Liver (tissue), 9 donors: ENCODE data around the gene WHAMM. TPM values are rescaled to one million over a fixed set of nuclear protein-coding genes. Genes with fewer than 3 reads are reported as not detected.

Experiments used
- DNase-seq: peaks from one replicate; pipeline ENCODE4 v3.0.0-alpha.2; 2017; ENCODE audit warnings: low spot score
- H3K27ac ChIP-seq, 2 donors: one replicate each; pipeline ENCODE4 v1.7.0; 2013; ENCODE audit warnings: inconsistent platforms in 2 of 2, low read length in 2 of 2, control low read depth in 1 of 2, low read depth in 1 of 2, mild to moderate bottlenecking in 1 of 2
- H3K27me3 ChIP-seq, 4 donors: one replicate each; pipeline versions ENCODE4 v1.6.1 to v1.7.0; 2013; ENCODE audit warnings: low read length in 3 of 4, inconsistent platforms in 1 of 4, mild to moderate bottlenecking in 1 of 4, moderate library complexity in 1 of 4; ENCODE audit not compliant: control insufficient read depth in 4 of 4, insufficient read depth in 4 of 4
- H3K36me3 ChIP-seq, 4 donors: one replicate each; pipeline versions ENCODE4 v1.6.1 to v1.7.0; 2013; ENCODE audit warnings: low read length in 3 of 4, mild to moderate bottlenecking in 3 of 4, low read depth in 1 of 4, moderate library complexity in 1 of 4; ENCODE audit not compliant: control insufficient read depth in 4 of 4, insufficient read depth in 3 of 4
- H3K4me1 ChIP-seq, 4 donors: one replicate each; pipeline versions ENCODE4 v1.6.1 to v1.7.0; 2013; ENCODE audit warnings: low read length in 3 of 4, mild to moderate bottlenecking in 3 of 4, moderate library complexity in 1 of 4; ENCODE audit not compliant: control insufficient read depth in 4 of 4, insufficient read depth in 4 of 4
- H3K4me3 ChIP-seq, 3 donors: one replicate each; pipeline versions ENCODE4 v1.6.1 to v1.7.0; 2013; ENCODE audit warnings: low read length in 3 of 3, control low read depth in 1 of 3, low read depth in 1 of 3, mild to moderate bottlenecking in 1 of 3
- H3K9ac ChIP-seq, 2 donors: one replicate each; pipeline ENCODE4 v1.7.0; 2013; ENCODE audit warnings: low read length in 2 of 2, mild to moderate bottlenecking in 2 of 2, moderate library complexity in 2 of 2, control low read depth in 1 of 2, low read depth in 1 of 2
- H3K9me3 ChIP-seq, 4 donors: one replicate each; pipeline versions ENCODE4 v1.6.1 to v1.7.0; 2013; ENCODE audit warnings: low read length in 3 of 4; ENCODE audit not compliant: control insufficient read depth in 4 of 4
- EGR1 ChIP-seq, 2 donors: IDR thresholded peaks; 2 replicates each; pipeline ENCODE4 v1.6.1; 2016 to 2018; ENCODE audit warnings: antibody characterized with exemption in 2 of 2, low read depth in 2 of 2
- FOXA1 ChIP-seq: IDR thresholded peaks from 2 replicates; pipeline ENCODE4 v1.6.1; 2016; ENCODE audit warnings: antibody characterized with exemption
- FOXA2 ChIP-seq: IDR thresholded peaks from 2 replicates; pipeline ENCODE4 v1.6.1; 2016; ENCODE audit warnings: antibody characterized with exemption
- GABPA ChIP-seq, 2 donors: IDR thresholded peaks in 1 of 2; conservative IDR thresholded peaks in 1 of 2; 2 replicates each; pipeline ENCODE4 v1.6.1; 2016; ENCODE audit warnings: antibody characterized with exemption in 2 of 2, mild to moderate bottlenecking in 1 of 2, moderate library complexity in 1 of 2
- HNF4A ChIP-seq, 2 donors: conservative IDR thresholded peaks; 2 replicates each; pipeline ENCODE4 v1.6.1; 2016; ENCODE audit warnings: antibody characterized with exemption in 2 of 2, mild to moderate bottlenecking in 2 of 2
- HNF4G ChIP-seq: IDR thresholded peaks from 2 replicates; pipeline ENCODE4 v1.6.1; 2016; ENCODE audit warnings: antibody characterized with exemption
- NR2F2 ChIP-seq: IDR thresholded peaks from 2 replicates; pipeline ENCODE4 v1.6.1; 2016; ENCODE audit warnings: antibody characterized with exemption
- RAD21 ChIP-seq, 2 donors: IDR thresholded peaks; 2 replicates each; pipeline ENCODE4 v1.6.1; 2016; ENCODE audit warnings: antibody characterized with exemption in 2 of 2, mild to moderate bottlenecking in 2 of 2
- RXRA ChIP-seq, 2 donors: IDR thresholded peaks; 2 replicates each; pipeline ENCODE4 v1.6.1; 2017 to 2018; ENCODE audit warnings: antibody characterized with exemption in 2 of 2, mild to moderate bottlenecking in 1 of 2
- TAF1 ChIP-seq: conservative IDR thresholded peaks from 2 replicates; pipeline ENCODE4 v1.6.1; 2016; ENCODE audit warnings: antibody characterized with exemption, mild to moderate bottlenecking
- YY1 ChIP-seq: IDR thresholded peaks from 2 replicates; pipeline ENCODE4 v1.6.1; 2016; ENCODE audit warnings: antibody characterized with exemption, mild to moderate bottlenecking
- WGBS: extraction: QIAGEN DNeasy Blood & Tissue Kit; methylation state at CpG from one replicate; pipeline ENCODE4 v1.1.7; 2013; 5-methylcytosine and 5-hydroxymethylcytosine counted together
- polyA plus RNA-seq, 2 donors: library from polyadenylated mRNA; stranded (reverse) in 1 of 2; unstranded in 1 of 2; fragments of 200-250 nt in 1 of 2; fragments of >200 nt in 1 of 2; fragmentation: Nextera tagmentation in 1 of 2; extraction: Ambion mirVana in 1 of 2; gene quantifications; one replicate each; pipeline versions ENCODE4 v1.2.1 to v1.2.3, GENCODE V29; 2013 to 2015
- total RNA-seq, 2 donors: library from RNA; depleted of rRNA; stranded (reverse); fragments of >200 nt; gene quantifications; one replicate each; pipeline ENCODE4 v1.2.3, GENCODE V29; 2014
- TF ChIP-seq, protein P1 (sequence below): IDR thresholded peaks from 2 replicates; pipeline ENCODE4 v1.6.1; 2016; ENCODE audit warnings: antibody characterized with exemption, mild to moderate bottlenecking
- TF ChIP-seq, protein P2 (sequence below): IDR thresholded peaks from 2 replicates; pipeline ENCODE4 v1.6.1; 2016; ENCODE audit warnings: antibody characterized with exemption
- TF ChIP-seq, protein P3 (sequence below): IDR thresholded peaks from 2 replicates; pipeline ENCODE4 v1.6.1; 2016; ENCODE audit warnings: antibody characterized with exemption
- TF ChIP-seq, protein P4 (sequence below): IDR thresholded peaks from 2 replicates; pipeline ENCODE4 v1.6.1; 2016; ENCODE audit warnings: antibody characterized with exemption
- donor health status: healthy.
- donor health status: healthy.
- donor health status: healthy.
- donor health status: healthy.
- donor health status: healthy.

Gene WHAMM
- total and polyA plus RNA-seq, 4 donors, result 2.5 to 4.0 (median 3.2) TPM

DNA sequence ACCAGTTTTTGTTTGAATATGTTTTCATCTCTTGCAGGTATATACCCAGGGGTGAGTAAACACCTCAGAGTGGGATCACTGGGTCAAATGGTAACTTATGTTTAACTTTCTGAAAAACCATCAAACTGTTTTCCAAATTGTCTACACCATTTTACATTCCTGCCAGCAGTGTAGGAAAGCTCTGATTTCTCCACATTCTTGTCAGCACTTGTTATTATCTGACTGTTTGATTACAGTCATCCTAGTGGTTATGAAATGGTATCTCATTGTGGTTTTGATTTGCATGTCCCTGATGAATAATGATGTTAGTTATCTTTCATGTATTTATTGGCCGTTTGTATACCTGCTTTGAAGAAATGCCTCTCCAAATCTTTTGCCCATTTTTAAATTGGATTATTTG is 17.4 kb upstream of the WHAMM start:
- no peaks in the 10 kb centered on the region for H3K9me3 ChIP-seq
- no peaks in the 10 kb centered on the region for H3K4me1 ChIP-seq
- no peaks in the 10 kb centered on the region for H3K36me3 ChIP-seq
- DNase-seq, result no peak
- no peak overlapping the region for H3K9ac ChIP-seq
- H3K4me3 ChIP-seq, result no peak overlapping the region
- 71% methylated on average over 1 of the region's 1 CpG for WGBS
- H3K27me3 ChIP-seq, result no peaks in the 10 kb centered on the region
- H3K27ac ChIP-seq, result no peak overlapping the region
- no peak for TF ChIP-seq YY1
- TF ChIP-seq, protein P1, sequence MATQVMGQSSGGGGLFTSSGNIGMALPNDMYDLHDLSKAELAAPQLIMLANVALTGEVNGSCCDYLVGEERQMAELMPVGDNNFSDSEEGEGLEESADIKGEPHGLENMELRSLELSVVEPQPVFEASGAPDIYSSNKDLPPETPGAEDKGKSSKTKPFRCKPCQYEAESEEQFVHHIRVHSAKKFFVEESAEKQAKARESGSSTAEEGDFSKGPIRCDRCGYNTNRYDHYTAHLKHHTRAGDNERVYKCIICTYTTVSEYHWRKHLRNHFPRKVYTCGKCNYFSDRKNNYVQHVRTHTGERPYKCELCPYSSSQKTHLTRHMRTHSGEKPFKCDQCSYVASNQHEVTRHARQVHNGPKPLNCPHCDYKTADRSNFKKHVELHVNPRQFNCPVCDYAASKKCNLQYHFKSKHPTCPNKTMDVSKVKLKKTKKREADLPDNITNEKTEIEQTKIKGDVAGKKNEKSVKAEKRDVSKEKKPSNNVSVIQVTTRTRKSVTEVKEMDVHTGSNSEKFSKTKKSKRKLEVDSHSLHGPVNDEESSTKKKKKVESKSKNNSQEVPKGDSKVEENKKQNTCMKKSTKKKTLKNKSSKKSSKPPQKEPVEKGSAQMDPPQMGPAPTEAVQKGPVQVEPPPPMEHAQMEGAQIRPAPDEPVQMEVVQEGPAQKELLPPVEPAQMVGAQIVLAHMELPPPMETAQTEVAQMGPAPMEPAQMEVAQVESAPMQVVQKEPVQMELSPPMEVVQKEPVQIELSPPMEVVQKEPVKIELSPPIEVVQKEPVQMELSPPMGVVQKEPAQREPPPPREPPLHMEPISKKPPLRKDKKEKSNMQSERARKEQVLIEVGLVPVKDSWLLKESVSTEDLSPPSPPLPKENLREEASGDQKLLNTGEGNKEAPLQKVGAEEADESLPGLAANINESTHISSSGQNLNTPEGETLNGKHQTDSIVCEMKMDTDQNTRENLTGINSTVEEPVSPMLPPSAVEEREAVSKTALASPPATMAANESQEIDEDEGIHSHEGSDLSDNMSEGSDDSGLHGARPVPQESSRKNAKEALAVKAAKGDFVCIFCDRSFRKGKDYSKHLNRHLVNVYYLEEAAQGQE, result no peak
- no peak for TF ChIP-seq FOXA1
- TF ChIP-seq, protein P2, sequence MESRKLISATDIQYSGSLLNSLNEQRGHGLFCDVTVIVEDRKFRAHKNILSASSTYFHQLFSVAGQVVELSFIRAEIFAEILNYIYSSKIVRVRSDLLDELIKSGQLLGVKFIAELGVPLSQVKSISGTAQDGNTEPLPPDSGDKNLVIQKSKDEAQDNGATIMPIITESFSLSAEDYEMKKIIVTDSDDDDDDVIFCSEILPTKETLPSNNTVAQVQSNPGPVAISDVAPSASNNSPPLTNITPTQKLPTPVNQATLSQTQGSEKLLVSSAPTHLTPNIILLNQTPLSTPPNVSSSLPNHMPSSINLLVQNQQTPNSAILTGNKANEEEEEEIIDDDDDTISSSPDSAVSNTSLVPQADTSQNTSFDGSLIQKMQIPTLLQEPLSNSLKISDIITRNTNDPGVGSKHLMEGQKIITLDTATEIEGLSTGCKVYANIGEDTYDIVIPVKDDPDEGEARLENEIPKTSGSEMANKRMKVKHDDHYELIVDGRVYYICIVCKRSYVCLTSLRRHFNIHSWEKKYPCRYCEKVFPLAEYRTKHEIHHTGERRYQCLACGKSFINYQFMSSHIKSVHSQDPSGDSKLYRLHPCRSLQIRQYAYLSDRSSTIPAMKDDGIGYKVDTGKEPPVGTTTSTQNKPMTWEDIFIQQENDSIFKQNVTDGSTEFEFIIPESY, result no peak
- TF ChIP-seq TAF1, result no peak
- no peak for TF ChIP-seq HNF4G
- TF ChIP-seq NR2F2, result no peak
- TF ChIP-seq, protein P3, sequence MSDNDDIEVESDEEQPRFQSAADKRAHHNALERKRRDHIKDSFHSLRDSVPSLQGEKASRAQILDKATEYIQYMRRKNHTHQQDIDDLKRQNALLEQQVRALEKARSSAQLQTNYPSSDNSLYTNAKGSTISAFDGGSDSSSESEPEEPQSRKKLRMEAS, result no peak
- TF ChIP-seq GABPA (IDR thresholded peaks at IDR 0.05 in 1 of 2, conservative IDR thresholded peaks at IDR 0.05 in 1 of 2), result no peak
- TF ChIP-seq EGR1 (IDR thresholded peaks at IDR 0.05; ENCODE audit: low read depth in 2 of 2), result no peak
- TF ChIP-seq FOXA2, result no peak
- TF ChIP-seq, protein P4, sequence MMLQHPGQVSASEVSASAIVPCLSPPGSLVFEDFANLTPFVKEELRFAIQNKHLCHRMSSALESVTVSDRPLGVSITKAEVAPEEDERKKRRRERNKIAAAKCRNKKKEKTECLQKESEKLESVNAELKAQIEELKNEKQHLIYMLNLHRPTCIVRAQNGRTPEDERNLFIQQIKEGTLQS, result no peak
- no peak for TF ChIP-seq RXRA (IDR thresholded peaks at IDR 0.05)

DNA sequence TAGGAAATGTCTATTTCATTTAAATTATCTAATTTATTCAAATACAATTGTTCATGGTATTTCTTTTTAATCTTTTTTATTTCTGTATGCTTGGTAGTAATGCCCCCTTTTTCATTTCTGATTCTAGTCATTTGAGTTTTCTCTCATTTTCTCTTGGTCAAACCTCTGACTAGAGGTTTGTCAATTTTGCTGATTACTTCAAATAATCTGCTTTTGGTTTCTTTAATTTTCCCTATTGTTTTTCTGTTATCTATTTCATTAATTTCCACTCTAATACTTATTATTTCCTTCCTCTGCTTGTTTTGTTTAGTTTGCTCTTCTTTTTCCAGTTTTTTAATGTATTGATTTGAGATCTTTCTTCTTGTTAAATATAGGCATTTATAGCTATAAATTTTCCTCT is 15.7 kb upstream of the WHAMM start:
- Histone ChIP-seq H3K36me3 (no peaks in the 10 kb centered on the region), H3K27me3 (no peaks in the 10 kb centered on the region), H3K4me3 (no peak overlapping the region), H3K4me1 (no peaks in the 10 kb centered on the region), H3K9ac (no peak overlapping the region), H3K9me3 (no peaks in the 10 kb centered on the region), H3K27ac (no peak overlapping the region)
- DNase-seq, result no peak
- TF ChIP-seq NR2F2 (no peak), RAD21 (IDR thresholded peaks at IDR 0.05) (no peak), HNF4A (conservative IDR thresholded peaks at IDR 0.05) (no peak)
- TF ChIP-seq, protein P1, result no peak
